GM21367 (cell line): ENCODE data around the gene BIN2.

Experiments used
- ATAC-seq: cut with Tn5 transposase; IDR thresholded peaks from one replicate; pipeline ENCODE4 v1.9.1; 2021; ENCODE audit not compliant: unreplicated experiment

Gene BIN2

GRCh38 chr12:51323966-51324895 is at the start of gene BIN2:
Gene BIN2, minus strand, starts transcription at chr12:51324174. Its CDS starts 72 bp downstream, at chr12:51324102.
- ATAC-seq = peak; percentile 49

- ATAC-seq = no peak
Observed at GRCh38 chr12:51373187-51373586, 49.2 kb upstream of the BIN2 start.

GRCh38 chr12:51372021-51372420 is 48.0 kb upstream of the BIN2 start:
- ATAC-seq = no peak

GRCh38 chr12:51371295-51371953 is 47.5 kb upstream of the BIN2 start:
- no peak for ATAC-seq

- no peak for ATAC-seq
Observed at GRCh38 chr12:51370667-51371066, 46.7 kb upstream of the BIN2 start.

GRCh38 chr12:51369581-51369980 is 45.6 kb upstream of the BIN2 start:
- no peak for ATAC-seq

GRCh38 chr12:51368640-51369517 is 44.9 kb upstream of the BIN2 start:
- ATAC-seq = peak; percentile 96

- ATAC-seq = no peak
Observed at GRCh38 chr12:51365276-51365675, 41.3 kb upstream of the BIN2 start.

- ATAC-seq = no peak
Observed at GRCh38 chr12:51364001-51364400, 40.0 kb upstream of the BIN2 start.

- ATAC-seq = no peak
Observed at GRCh38 chr12:51362747-51363342, 38.9 kb upstream of the BIN2 start.

GRCh38 chr12:51362307-51362706 is 38.3 kb upstream of the BIN2 start:
- no peak for ATAC-seq

- ATAC-seq = no peak
Observed at GRCh38 chr12:51361161-51362016, 37.4 kb upstream of the BIN2 start.

- no peak for ATAC-seq
Observed at GRCh38 chr12:51360315-51360714, 36.3 kb upstream of the BIN2 start.

GRCh38 chr12:51359851-51360250 is 35.9 kb upstream of the BIN2 start:
- ATAC-seq = no peak

- no peak for ATAC-seq
Observed at GRCh38 chr12:51358496-51358895, 34.5 kb upstream of the BIN2 start.

- no peak for ATAC-seq
Observed at GRCh38 chr12:51357374-51358047, 33.5 kb upstream of the BIN2 start.

- ATAC-seq = no peak
Observed at GRCh38 chr12:51351913-51352532, 28.0 kb upstream of the BIN2 start.

GRCh38 chr12:51349026-51349425 is 25.1 kb upstream of the BIN2 start:
- ATAC-seq = no peak

GRCh38 chr12:51348116-51348515 is 24.1 kb upstream of the BIN2 start:
- no peak for ATAC-seq
